Kidney epithelial cell (primary cell): ENCODE results near the gene AMELX. TPM values are rescaled to one million over a fixed set of nuclear protein-coding genes. Genes with fewer than 3 reads are reported as not detected.

Experiments
- DNase-seq: peaks from one replicate; pipeline ENCODE4 v3.0.0-alpha.2; 2010; ENCODE audit warnings: low read depth
- H3K27me3 ChIP-seq: 2 replicates; pipeline ENCODE4 v1.6.0; 2011; ENCODE audit warnings: low read length; ENCODE audit not compliant: control insufficient read depth, insufficient read depth
- H3K36me3 ChIP-seq: 2 replicates; pipeline ENCODE4 v1.5.1; 2011; ENCODE audit warnings: low read length; ENCODE audit not compliant: control insufficient read depth, insufficient read depth
- H3K4me3 ChIP-seq: 2 replicates; pipeline ENCODE4 v1.5.1; 2011; ENCODE audit warnings: low read depth, mild to moderate bottlenecking, control low read depth, low read length
- total RNA-seq: library from RNA; depleted of rRNA; stranded (reverse); fragments of >200 nt; gene quantifications from 2 replicates; pipeline ENCODE4 v1.2.3, GENCODE V29; 2015
- TF ChIP-seq, protein P1 (sequence below): IDR thresholded peaks from 2 replicates; pipeline ENCODE4 v1.5.1; 2011; ENCODE audit warnings: mild to moderate bottlenecking, moderate library complexity, low read length, control low read depth, inconsistent platforms; ENCODE audit not compliant: insufficient read depth, poor library complexity, severe bottlenecking

Gene AMELX
- total RNA-seq, 1 donor from 2014 or later = not detected

DNA sequence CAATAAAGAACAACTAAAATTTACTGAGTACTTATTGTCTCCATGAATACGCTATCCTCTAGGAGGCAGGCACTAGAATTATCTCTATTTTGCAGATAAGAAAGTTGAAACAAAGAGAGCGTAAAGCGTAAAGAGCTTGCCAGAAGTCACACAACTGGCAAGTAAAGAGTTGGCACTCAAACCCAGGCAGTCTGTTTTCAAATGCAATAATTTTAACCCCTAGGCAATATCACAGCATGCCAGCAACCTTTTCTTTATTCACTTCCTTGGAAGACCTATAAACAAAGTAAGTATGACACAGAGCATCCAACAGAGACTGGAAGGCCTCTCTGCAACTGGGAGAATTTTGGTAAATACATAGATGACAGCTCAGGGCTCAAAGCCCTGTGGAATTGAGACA, 23.2 kb upstream of the AMELX start:
- Histone ChIP-seq H3K36me3 (no peaks in the 10 kb centered on the region), H3K27me3 (no peaks in the 10 kb centered on the region), H3K4me3 (no peak overlapping the region)
- no peak for DNase-seq
- TF ChIP-seq, protein P1, sequence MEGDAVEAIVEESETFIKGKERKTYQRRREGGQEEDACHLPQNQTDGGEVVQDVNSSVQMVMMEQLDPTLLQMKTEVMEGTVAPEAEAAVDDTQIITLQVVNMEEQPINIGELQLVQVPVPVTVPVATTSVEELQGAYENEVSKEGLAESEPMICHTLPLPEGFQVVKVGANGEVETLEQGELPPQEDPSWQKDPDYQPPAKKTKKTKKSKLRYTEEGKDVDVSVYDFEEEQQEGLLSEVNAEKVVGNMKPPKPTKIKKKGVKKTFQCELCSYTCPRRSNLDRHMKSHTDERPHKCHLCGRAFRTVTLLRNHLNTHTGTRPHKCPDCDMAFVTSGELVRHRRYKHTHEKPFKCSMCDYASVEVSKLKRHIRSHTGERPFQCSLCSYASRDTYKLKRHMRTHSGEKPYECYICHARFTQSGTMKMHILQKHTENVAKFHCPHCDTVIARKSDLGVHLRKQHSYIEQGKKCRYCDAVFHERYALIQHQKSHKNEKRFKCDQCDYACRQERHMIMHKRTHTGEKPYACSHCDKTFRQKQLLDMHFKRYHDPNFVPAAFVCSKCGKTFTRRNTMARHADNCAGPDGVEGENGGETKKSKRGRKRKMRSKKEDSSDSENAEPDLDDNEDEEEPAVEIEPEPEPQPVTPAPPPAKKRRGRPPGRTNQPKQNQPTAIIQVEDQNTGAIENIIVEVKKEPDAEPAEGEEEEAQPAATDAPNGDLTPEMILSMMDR = no peak

DNA sequence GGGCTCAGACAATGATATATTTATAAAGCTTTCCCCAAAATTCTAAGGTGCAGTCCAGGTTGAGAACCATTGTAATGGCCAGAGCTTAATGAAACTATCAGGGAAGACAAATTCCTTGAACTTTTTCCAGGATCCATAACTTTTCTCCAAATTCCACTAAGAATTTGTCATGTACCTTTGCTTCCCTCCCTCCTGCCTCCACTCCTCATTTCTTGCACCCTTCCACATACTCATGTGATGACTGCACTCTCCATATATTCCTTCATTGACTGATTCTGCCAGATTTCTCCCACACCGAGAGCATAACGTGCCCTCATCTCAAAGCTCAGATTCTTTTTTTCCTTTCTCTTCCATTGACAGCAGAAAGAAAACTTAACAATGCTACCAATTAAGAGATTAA, 20.9 kb upstream of the AMELX start:
- H3K4me3 ChIP-seq = no peak overlapping the region
- no peak for DNase-seq
- TF ChIP-seq, protein P1 = no peak
- H3K36me3 ChIP-seq = no peaks in the 10 kb centered on the region
- H3K27me3 ChIP-seq = no peaks in the 10 kb centered on the region

DNA sequence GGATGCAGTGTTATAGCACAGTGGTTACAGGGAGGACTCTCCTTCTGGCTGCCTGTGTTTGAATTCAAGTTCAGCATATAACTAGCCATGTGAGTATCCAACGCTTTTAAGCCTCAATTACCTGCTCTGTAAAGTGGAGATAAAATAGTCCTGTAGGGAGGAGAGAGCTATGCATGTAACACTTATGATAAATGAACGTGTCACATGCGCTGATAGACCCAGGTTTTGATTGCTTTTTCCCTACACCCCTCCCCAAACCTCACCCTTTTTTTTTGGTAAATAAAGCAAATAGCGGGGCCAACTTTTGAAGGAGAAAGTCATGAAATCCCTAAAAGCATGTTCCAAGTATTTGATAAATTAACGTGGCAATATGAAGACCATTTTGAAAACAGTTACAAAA, 20.4 kb upstream of the AMELX start:
- DNase-seq = no peak
- no peaks in the 10 kb centered on the region for H3K36me3 ChIP-seq
- TF ChIP-seq, protein P1 = no peak
- H3K4me3 ChIP-seq = no peak overlapping the region
- no peaks in the 10 kb centered on the region for H3K27me3 ChIP-seq

DNA sequence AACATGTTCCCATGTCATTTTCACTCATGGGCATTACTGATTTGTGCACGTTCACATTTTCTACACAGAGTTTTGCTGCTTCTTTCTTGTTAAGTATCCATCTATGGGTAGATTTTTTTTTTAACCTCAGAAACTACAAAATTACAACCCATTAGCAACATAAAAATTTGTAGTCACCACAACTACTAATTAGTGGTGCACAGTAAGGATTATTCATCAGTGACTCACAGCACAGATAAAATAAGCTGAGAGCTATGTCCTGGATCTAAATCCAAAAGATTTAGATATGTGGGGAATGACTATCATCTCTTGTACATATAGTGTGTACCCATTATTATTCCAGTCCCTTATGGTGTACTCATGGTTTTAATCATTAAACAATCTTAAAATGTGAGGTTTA, 19.7 kb upstream of the AMELX start:
- DNase-seq = no peak
- no peaks in the 10 kb centered on the region for H3K36me3 ChIP-seq
- no peaks in the 10 kb centered on the region for H3K27me3 ChIP-seq
- H3K4me3 ChIP-seq = no peak overlapping the region
- TF ChIP-seq, protein P1 = no peak

DNA sequence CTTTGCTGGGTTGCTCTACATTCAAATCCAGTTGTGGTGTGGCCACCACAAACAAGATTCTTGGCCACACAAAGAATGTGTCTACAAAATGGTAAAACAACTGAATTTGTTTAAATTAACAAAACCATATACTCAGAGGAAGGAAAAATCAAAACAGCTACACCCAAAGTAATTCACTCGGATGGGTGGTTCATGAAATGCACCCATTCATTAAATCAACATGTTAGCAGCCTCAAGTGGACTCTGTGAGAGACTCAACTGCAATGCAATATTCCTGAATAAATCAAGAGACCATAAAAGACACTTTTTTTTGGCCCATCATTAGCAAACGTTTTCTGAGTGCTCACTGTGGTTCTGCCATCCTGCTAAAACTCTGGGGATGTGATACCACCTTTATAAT, 11.2 kb upstream of the AMELX start:
- no peaks in the 10 kb centered on the region for H3K36me3 ChIP-seq
- no peak overlapping the region for H3K4me3 ChIP-seq
- TF ChIP-seq, protein P1 = no peak
- H3K27me3 ChIP-seq = no peaks in the 10 kb centered on the region
- DNase-seq = no peak

DNA sequence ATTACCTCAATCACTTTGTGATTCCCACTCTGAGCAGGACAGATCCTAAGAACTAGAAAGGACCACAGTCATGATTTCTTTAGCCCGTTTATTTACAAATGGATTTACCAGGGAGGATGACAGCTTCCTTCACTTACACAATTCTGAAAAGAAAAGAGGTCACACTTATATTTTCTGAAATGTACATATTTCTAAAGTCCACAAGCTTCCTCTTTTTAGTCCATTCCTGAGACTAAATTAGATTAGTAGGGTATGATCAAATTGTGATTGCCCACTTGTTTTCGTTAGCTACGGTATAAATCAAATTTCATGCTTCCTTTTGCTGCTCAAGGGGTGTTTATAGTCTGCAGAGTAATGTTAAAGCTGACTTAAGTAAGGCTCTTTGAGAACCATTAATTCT, 7.6 kb upstream of the AMELX start:
- DNase-seq = no peak
- Histone ChIP-seq H3K27me3 (no peaks in the 10 kb centered on the region), H3K4me3 (no peak overlapping the region), H3K36me3 (no peaks in the 10 kb centered on the region)
- TF ChIP-seq, protein P1 = no peak
